ENCODE measurements around the gene TTL.
A peak's percentile ranks its signal among the peaks of the same experiment; 100 is the strongest.
"Not testable (repeated sequence)": the region's sequence is repeated elsewhere in the genome, so short reads cannot be mapped to it uniquely, and the experiment has no call there.

Gene TTL

GRCh38 chr2:112541315-112542122 is 59.6 kb downstream of the TTL start:
- no peak for FAIRE-seq
- TF ChIP-seq POLR2A (IDR thresholded peaks at IDR 0.05; ENCODE audit: low read depth, low read length) (peak; percentile 90), TAF1 (IDR thresholded peaks at IDR 0.05; ENCODE audit: borderline replicate concordance, low read depth, low read length) (0 out of 2 replicates have a peak, but pooled peaks have one; percentile 62), POLR2AphosphoS5 (IDR thresholded peaks at IDR 0.05; ENCODE audit: low read depth, low read length) (peak; percentile 84)
- no peak for DNase-seq (ENCODE audit: insufficient read length)

- FAIRE-seq, result peak; percentile 94
- DNase-seq (ENCODE audit: insufficient read length), result peak; percentile 73
Observed at GRCh38 chr2:112542123-112542983, 60.4 kb downstream of the TTL start, which contains the start of gene POLR1B. Gene POLR1B (plus strand): TSS chr2:112542465. CDS start chr2:112542495, 30 bp downstream.

GRCh38 chr2:112542984-112543661 is 61.2 kb downstream of the TTL start:
- DNase-seq (ENCODE audit: insufficient read length) (no peak), FAIRE-seq (peak; percentile 68)
- TF ChIP-seq POLR2AphosphoS5 (IDR thresholded peaks at IDR 0.05; ENCODE audit: low read depth, low read length) (no peak), POLR2A (IDR thresholded peaks at IDR 0.05; ENCODE audit: low read depth, low read length) (no peak), TAF1 (IDR thresholded peaks at IDR 0.05; ENCODE audit: borderline replicate concordance, low read depth, low read length) (no peak)

More at GRCh38 chr2:112542123-112542983, 60.4 kb downstream of the TTL start, which contains the start of gene POLR1B:
- peak; percentile 73; the same call in 1 of the 2 replicates for TF ChIP-seq POLR2AphosphoS5 (IDR thresholded peaks at IDR 0.05; ENCODE audit: low read depth, low read length)
- peak; percentile 70 for TF ChIP-seq POLR2A (IDR thresholded peaks at IDR 0.05; ENCODE audit: low read depth, low read length)
- peak; percentile 87 for TF ChIP-seq TAF1 (IDR thresholded peaks at IDR 0.05; ENCODE audit: borderline replicate concordance, low read depth, low read length)

GRCh38 chr2:112547333-112547732 is 65.4 kb downstream of the TTL start:
- DNase-seq (ENCODE audit: insufficient read length) (no peak), FAIRE-seq (no peak)
- TF ChIP-seq POLR2AphosphoS5 (IDR thresholded peaks at IDR 0.05; ENCODE audit: low read depth, low read length), result no peak
- no peak for TF ChIP-seq TAF1 (IDR thresholded peaks at IDR 0.05; ENCODE audit: borderline replicate concordance, low read depth, low read length)
- no peak for TF ChIP-seq POLR2A (IDR thresholded peaks at IDR 0.05; ENCODE audit: low read depth, low read length)

GRCh38 chr2:112548980-112549379 is 67.0 kb downstream of the TTL start:
- TF ChIP-seq POLR2A (IDR thresholded peaks at IDR 0.05; ENCODE audit: low read depth, low read length), result no peak
- TF ChIP-seq POLR2AphosphoS5 (IDR thresholded peaks at IDR 0.05; ENCODE audit: low read depth, low read length), result no peak
- DNase-seq (ENCODE audit: insufficient read length) (no peak), FAIRE-seq (no peak)

GRCh38 chr2:112566104-112566503 is 84.1 kb downstream of the TTL start:
- TF ChIP-seq POLR2A (IDR thresholded peaks at IDR 0.05; ENCODE audit: low read depth, low read length), result no peak
- TF ChIP-seq POLR2AphosphoS5 (IDR thresholded peaks at IDR 0.05; ENCODE audit: low read depth, low read length), result no peak
- TF ChIP-seq TAF1 (IDR thresholded peaks at IDR 0.05; ENCODE audit: borderline replicate concordance, low read depth, low read length), result no peak
- FAIRE-seq, result no peak
- no peak for DNase-seq (ENCODE audit: insufficient read length)

- not testable (repeated sequence) for DNase-seq (ENCODE audit: insufficient read length); FAIRE-seq
Observed at GRCh38 chr2:112566508-112566907, 84.6 kb downstream of the TTL start.

GRCh38 chr2:112572005-112572404 is 90.0 kb downstream of the TTL start:
- DNase-seq (ENCODE audit: insufficient read length), result no peak
- FAIRE-seq, result no peak
- no peak for TF ChIP-seq POLR2A (IDR thresholded peaks at IDR 0.05; ENCODE audit: low read depth, low read length)
- no peak for TF ChIP-seq TAF1 (IDR thresholded peaks at IDR 0.05; ENCODE audit: borderline replicate concordance, low read depth, low read length)
- TF ChIP-seq POLR2AphosphoS5 (IDR thresholded peaks at IDR 0.05; ENCODE audit: low read depth, low read length), result no peak

GRCh38 chr2:112577756-112578155 is 95.8 kb downstream of the TTL start:
- FAIRE-seq (no peak), DNase-seq (ENCODE audit: insufficient read length) (no peak)
- TF ChIP-seq TAF1 (IDR thresholded peaks at IDR 0.05; ENCODE audit: borderline replicate concordance, low read depth, low read length) (no peak), POLR2AphosphoS5 (IDR thresholded peaks at IDR 0.05; ENCODE audit: low read depth, low read length) (no peak), POLR2A (IDR thresholded peaks at IDR 0.05; ENCODE audit: low read depth, low read length) (no peak)

- TF ChIP-seq POLR2A (IDR thresholded peaks at IDR 0.05; ENCODE audit: low read depth, low read length) (no peak), POLR2AphosphoS5 (IDR thresholded peaks at IDR 0.05; ENCODE audit: low read depth, low read length) (no peak), TAF1 (IDR thresholded peaks at IDR 0.05; ENCODE audit: borderline replicate concordance, low read depth, low read length) (no peak)
- FAIRE-seq, result no peak
- no peak for DNase-seq (ENCODE audit: insufficient read length)
Observed at GRCh38 chr2:112579241-112579640, 97.3 kb downstream of the TTL start.

- FAIRE-seq (no peak), DNase-seq (ENCODE audit: insufficient read length) (no peak)
- no peak for TF ChIP-seq POLR2AphosphoS5 (IDR thresholded peaks at IDR 0.05; ENCODE audit: low read depth, low read length)
- TF ChIP-seq TAF1 (IDR thresholded peaks at IDR 0.05; ENCODE audit: borderline replicate concordance, low read depth, low read length), result no peak
- no peak for TF ChIP-seq POLR2A (IDR thresholded peaks at IDR 0.05; ENCODE audit: low read depth, low read length)
Observed at GRCh38 chr2:112580084-112580483, 98.1 kb downstream of the TTL start.
